A549 (cell line): Measurements from ENCODE around the gene CHST2. TPM values are rescaled to one million over a fixed set of nuclear protein-coding genes. Genes with fewer than 3 reads are reported as not detected.

Experiments used
- ATAC-seq, 2 experiments: fragments of 200-7000 bp in 1 of 2; fragments of >200 bp in 1 of 2; cut with Nextera tagmentation in 1 of 2; cut with Tn5 transposase in 1 of 2; 3 replicates each; pipeline versions ENCODE4 v1.8.0 to v1.9.1; 2018 to 2020; ENCODE audit warnings: mild to moderate bottlenecking in 1 of 2, moderate library complexity in 1 of 2
- CTCF ChIA-PET: fragments of 300-600 bp; sonication (Branson Sonifier 250); formaldehyde crosslinking; extraction: SDS; loops from one replicate; lab custom pipeline; 2021; ENCODE audit warnings: antibody characterized with exemption, inconsistent platforms; lab: Yijun Ruan, JAX
- POLR2A ChIA-PET: fragments of 350-600 bp; formaldehyde crosslinking; extraction: SDS; loops from one replicate; lab custom pipeline; 2021; ENCODE audit warnings: antibody characterized with exemption, inconsistent platforms; lab: Yijun Ruan, JAX
- DNase-seq, 2 experiments: peaks; one replicate each; pipeline versions ENCODE4 v3.0.0 to v3.0.0-alpha.2; 2011 to 2016; ENCODE audit warnings: low read depth in 1 of 2, low spot score in 1 of 2
- FAIRE-seq: peaks from 2 replicates; lab custom pipeline; 2011; peaks lifted over from hg19 to GRCh38; lab: Jason Lieb, UNC
- H3K27ac ChIP-seq, 2 experiments: fragments of >200 bp; sonication (Bioruptor Twin); formaldehyde crosslinking; 3 replicates each; pipeline ENCODE4 v1.5.1; 2016 to 2017
- H3K4me1 ChIP-seq: fragments of >200 bp; sonication (Bioruptor Twin); formaldehyde crosslinking; 3 replicates; pipeline ENCODE4 v1.6.1; 2016
- H3K4me2 ChIP-seq: fragments of >200 bp; sonication (Bioruptor Twin); formaldehyde crosslinking; 3 replicates; pipeline ENCODE4 v1.6.1; 2016
- H3K4me3 ChIP-seq: fragments of >200 bp; sonication (Bioruptor Twin); formaldehyde crosslinking; 3 replicates; pipeline ENCODE4 v1.5.1; 2016
- H3K9me3 ChIP-seq: fragments of >200 bp; sonication (Bioruptor Twin); formaldehyde crosslinking; 3 replicates; pipeline ENCODE4 v1.6.1; 2016
- ATOH8 ChIP-seq: fragments of 250-450 bp; sonication (Bioruptor Pico); IDR thresholded peaks from 2 replicates; pipeline ENCODE4 v1.5.0; 2020; ENCODE audit warnings: low read depth, mild to moderate bottlenecking, moderate library complexity
- CTCF ChIP-seq: fragments of >200 bp; sonication (Bioruptor Twin); formaldehyde crosslinking; IDR thresholded peaks from 3 replicates; pipeline ENCODE4 v1.5.1; 2016
- E2F6 ChIP-seq: IDR thresholded peaks from 2 replicates; pipeline ENCODE4 v1.6.1; 2012; ENCODE audit warnings: low read depth, borderline replicate concordance
- ELK1 ChIP-seq: fragments of 150-350 bp; IDR thresholded peaks from 2 replicates; pipeline ENCODE4 v1.6.1; 2014; ENCODE audit warnings: low read depth, mild to moderate bottlenecking, low read length
- FOSL2 ChIP-seq, 2 experiments: fragments of 450-650 bp in 1 of 2; fragments of >200 bp in 1 of 2; sonication (Bioruptor Twin) in 1 of 2; formaldehyde crosslinking; IDR thresholded peaks; 2 replicates each; pipeline versions ENCODE4 v1.5.0 to v1.6.1; 2016 to 2020; ENCODE audit warnings: mild to moderate bottlenecking in 1 of 2, moderate library complexity in 1 of 2
- JUN ChIP-seq, 2 experiments: fragments of >200 bp; sonication (Bioruptor Twin); formaldehyde crosslinking; IDR thresholded peaks; 2 replicates in 1 of 2; 3 replicates in 1 of 2; pipeline ENCODE4 v1.6.1; 2016 to 2017
- NFE2L2 ChIP-seq: fragments of 150-350 bp; conservative IDR thresholded peaks from 2 replicates; pipeline ENCODE4 v1.6.1; 2014; ENCODE audit warnings: low read length
- NPAS2 ChIP-seq: fragments of 250-450 bp; sonication (Bioruptor Pico); IDR thresholded peaks from 2 replicates; pipeline ENCODE4 v1.8.0; 2022; ENCODE audit warnings: mild to moderate bottlenecking, moderate library complexity, borderline replicate concordance
- PHF8 ChIP-seq: fragments of 200-600 bp; sonication (generic); IDR thresholded peaks from 2 replicates; pipeline ENCODE4 v1.6.1; 2016; ENCODE audit warnings: low read depth, mild to moderate bottlenecking, antibody characterized with exemption, moderate library complexity, borderline replicate concordance
- POLR2A ChIP-seq: IDR thresholded peaks from 2 replicates; pipeline ENCODE4 v1.6.1; 2012; ENCODE audit warnings: mild to moderate bottlenecking, low read length
- RARB ChIP-seq: fragments of 250-450 bp; sonication (Bioruptor Pico); IDR thresholded peaks from 2 replicates; pipeline ENCODE4 v1.8.0; 2021; ENCODE audit warnings: mild to moderate bottlenecking, moderate library complexity
- RCOR1 ChIP-seq: fragments of 150-350 bp; IDR thresholded peaks from 2 replicates; pipeline ENCODE4 v1.6.1; 2014; ENCODE audit warnings: antibody characterized with exemption, low read length, low read depth
- RFX5 ChIP-seq: fragments of 450-650 bp; IDR thresholded peaks from 2 replicates; pipeline ENCODE4 v1.7.1; 2014; ENCODE audit warnings: antibody characterized with exemption, mild to moderate bottlenecking, moderate library complexity
- RNF2 ChIP-seq: fragments of 200-600 bp; sonication (generic); IDR thresholded peaks from 2 replicates; pipeline ENCODE4 v1.6.1; 2016; ENCODE audit warnings: low read depth, mild to moderate bottlenecking, antibody characterized with exemption, moderate library complexity, borderline replicate concordance
- SREBF2 ChIP-seq: fragments of 450-650 bp; IDR thresholded peaks from 2 replicates; pipeline ENCODE4 v1.6.1; 2014; ENCODE audit warnings: mild to moderate bottlenecking, moderate library complexity
- ZC3H11A ChIP-seq: fragments of 450-650 bp; IDR thresholded peaks from 2 replicates; pipeline ENCODE4 v1.6.1; 2014; ENCODE audit warnings: antibody characterized with exemption, mild to moderate bottlenecking
- WGBS: methylation state at CpG from one replicate; pipeline ENCODE4 v1.1.6; 2017; ENCODE audit errors: missing lambda C conversion rate; 5-methylcytosine and 5-hydroxymethylcytosine counted together
- polyA plus RNA-seq, 4 experiments: library from polyadenylated mRNA; depleted of rRNA in 3 of 4; stranded (reverse); fragments of >200 nt; fragmentation: RNase III in 1 of 4; extraction: RNeasy Plus Mini Kit Qiagen cat#74134 plus additional on column Dnase treatment in 1 of 4; gene quantifications; 2 replicates in 3 of 4; 3 replicates in 1 of 4; pipeline ENCODE4 v1.2.3, GENCODE V29; 2011 to 2017

The CHST2 gene
- polyA plus RNA-seq, 2 of the 4 experiments (the other 2 are of a cell fraction), result 0.04 to 0.26 TPM

- peak overlapping the region; percentile 70 for H3K4me3 ChIP-seq
- H3K9me3 ChIP-seq, result no peaks in the 10 kb centered on the region
- POLR2A ChIA-PET, result no interaction called here
- DNase-seq (no peak), FAIRE-seq (no peak), ATAC-seq (no peak)
- CTCF ChIA-PET, result no interaction called here
- no peak overlapping the region for H3K27ac ChIP-seq
- 63% methylated on average over 13 of the region's 13 CpGs for whole genome bisulfite sequencing
- peak overlapping the region; percentile 99 for H3K4me2 ChIP-seq
- peaks cover 5% of the 10 kb centered on the region; the same call in 2 of the 3 replicates for H3K4me1 ChIP-seq
- no peak for TF ChIP-seq NFE2L2
- no peak for TF ChIP-seq ATOH8 (CRISPR knock-in tag)
- TF ChIP-seq POLR2A, result no peak
- TF ChIP-seq ZC3H11A, result no peak
- no peak for TF ChIP-seq RARB (CRISPR knock-in tag)
- no peak for TF ChIP-seq SREBF2
- no peak for TF ChIP-seq JUN (IDR thresholded peaks at IDR 0.05)
- TF ChIP-seq RCOR1, result no peak
- no peak for TF ChIP-seq CTCF
- no peak for TF ChIP-seq PHF8
- TF ChIP-seq ELK1, result no peak
- no peak for TF ChIP-seq RFX5
- TF ChIP-seq FOSL2 (IDR thresholded peaks at IDR 0.05), result no peak
- no peak for TF ChIP-seq FOSL2 (CRISPR knock-in tag; IDR thresholded peaks at IDR 0.05)
- TF ChIP-seq NPAS2 (CRISPR knock-in tag), result no peak
These were observed 952 bp upstream of the CHST2 start for GRCh38 chr3:143118630-143119008.

GRCh38 chr3:143119974-143120715 is 574 bp downstream of the CHST2 start:
- FAIRE-seq (no peak), ATAC-seq (peak; percentile 39 to 57), DNase-seq (peak; percentile 15 to 18)
- TF ChIP-seq E2F6, result peak; percentile 28; the same call in 1 of the 2 replicates
- peak; percentile 78; the same call in 1 of the 2 replicates for TF ChIP-seq RNF2
- no peak for TF ChIP-seq NFE2L2
- Histone ChIP-seq H3K4me3 (peak overlapping the region; percentile 70), H3K4me1 (peaks cover 9% of the 10 kb centered on the region; the same call in 2 of the 3 replicates), H3K9me3 (no peaks in the 10 kb centered on the region), H3K4me2 (peak overlapping the region; percentile 99), H3K27ac (peak overlapping the region in 1 of 2 experiments; percentile 10; a peak in 2 of 6 replicates)
- POLR2A ChIA-PET, result no interaction called here
- WGBS, result 5% methylated on average over 25 of the region's 85 CpGs
- CTCF ChIA-PET, result interaction anchor here (2.1 kb wide), 1 partner anchor 20 kb away, joined by 5 read pairs; no protein-coding TSS in a partner anchor
